H9 (cell line): ENCODE measurements around the gene DOK5. TPM values are rescaled to one million over a fixed set of nuclear protein-coding genes. Genes with fewer than 3 reads are reported as not detected.

Experiments
- DNase-seq: peaks from one replicate; pipeline ENCODE4 v3.0.0-alpha.2; 2017
- H2AFZ ChIP-seq: one replicate; pipeline ENCODE4 v1.6.1; 2013; ENCODE audit warnings: mild to moderate bottlenecking, low read length, control low read depth, moderate library complexity
- H2AK5ac ChIP-seq: 2 replicates; pipeline ENCODE4 v1.6.1; 2013; ENCODE audit warnings: low read length, control low read depth, mixed read lengths; ENCODE audit not compliant: insufficient read length
- H2BK120ac ChIP-seq: one replicate; pipeline ENCODE4 v1.6.1; 2013; ENCODE audit warnings: low read depth, mild to moderate bottlenecking, low read length, control low read depth, inconsistent platforms; ENCODE audit not compliant: poor library complexity, severe bottlenecking
- H2BK12ac ChIP-seq: 2 replicates; pipeline ENCODE4 v1.6.1; 2013; ENCODE audit warnings: low read length, control low read depth, mixed read lengths, low read depth; ENCODE audit not compliant: insufficient read length
- H2BK15ac ChIP-seq: 2 replicates; pipeline ENCODE4 v1.6.1; 2013; ENCODE audit warnings: low read depth, low read length, control low read depth
- H2BK20ac ChIP-seq: one replicate; pipeline ENCODE4 v1.6.1; 2013; ENCODE audit warnings: low read depth, mild to moderate bottlenecking, low read length, control low read depth, inconsistent platforms; ENCODE audit not compliant: poor library complexity, severe bottlenecking
- H2BK5ac ChIP-seq: 2 replicates; pipeline ENCODE4 v1.6.1; 2013; ENCODE audit warnings: low read length, control low read depth, mixed read lengths; ENCODE audit not compliant: insufficient read length
- H3K14ac ChIP-seq: 2 replicates; pipeline ENCODE4 v1.6.1; 2013; ENCODE audit warnings: low read length, control low read depth; ENCODE audit not compliant: insufficient read depth
- H3K18ac ChIP-seq: 2 replicates; pipeline ENCODE4 v1.6.1; 2013; ENCODE audit warnings: low read depth, mild to moderate bottlenecking, mixed read lengths, low read length, control low read depth; ENCODE audit not compliant: insufficient read length
- H3K23ac ChIP-seq: 2 replicates; pipeline ENCODE4 v1.6.1; 2013; ENCODE audit warnings: low read length, control low read depth, mixed read lengths, low read depth; ENCODE audit not compliant: insufficient read length
- H3K23me2 ChIP-seq: 2 replicates; pipeline ENCODE4 v1.6.1; 2013; ENCODE audit warnings: low read depth, mild to moderate bottlenecking, mixed read lengths, low read length, control low read depth; ENCODE audit not compliant: insufficient read length, poor library complexity, severe bottlenecking
- H3K27ac ChIP-seq: 2 replicates; pipeline ENCODE4 v1.5.1; 2013; ENCODE audit warnings: low read length, control low read depth, mixed read lengths, low read depth; ENCODE audit not compliant: insufficient read length
- H3K27me3 ChIP-seq: 2 replicates; pipeline ENCODE4 v1.6.1; 2013; ENCODE audit warnings: low read length, control low read depth, inconsistent platforms; ENCODE audit not compliant: insufficient read depth
- H3K4ac ChIP-seq: 2 replicates; pipeline ENCODE4 v1.6.1; 2013; ENCODE audit warnings: low read depth, mild to moderate bottlenecking, control low read depth, inconsistent platforms, low read length, moderate library complexity
- H3K4me1 ChIP-seq: 2 replicates; pipeline ENCODE4 v1.6.1; 2013; ENCODE audit warnings: low read length, control low read depth, inconsistent platforms; ENCODE audit not compliant: insufficient read depth
- H3K4me2 ChIP-seq: 2 replicates; pipeline ENCODE4 v1.6.1; 2013; ENCODE audit warnings: low read length, control low read depth, mixed read lengths; ENCODE audit not compliant: insufficient read length, insufficient read depth
- H3K56ac ChIP-seq: 2 replicates; pipeline ENCODE4 v1.6.1; 2013; ENCODE audit warnings: low read depth, mild to moderate bottlenecking, mixed read lengths, low read length, control low read depth; ENCODE audit not compliant: insufficient read length
- H3K79me1 ChIP-seq: 2 replicates; pipeline ENCODE4 v1.6.1; 2013; ENCODE audit warnings: low read depth, mild to moderate bottlenecking, moderate library complexity, low read length, control low read depth, inconsistent platforms; ENCODE audit not compliant: insufficient read depth, poor library complexity, severe bottlenecking
- H3K79me2 ChIP-seq: 2 replicates; pipeline ENCODE4 v1.6.1; 2013; ENCODE audit warnings: low read length, control low read depth, inconsistent platforms; ENCODE audit not compliant: insufficient read depth
- H3K9ac ChIP-seq: 2 replicates; pipeline ENCODE4 v1.6.1; 2013; ENCODE audit warnings: low read length, control low read depth, mixed read lengths; ENCODE audit not compliant: insufficient read length; ENCODE audit errors: extremely low read depth
- H3K9me3 ChIP-seq: one replicate; pipeline ENCODE4 v1.6.1; 2013; ENCODE audit warnings: low read depth, low read length, inconsistent platforms; ENCODE audit not compliant: control insufficient read depth
- H3T11ph ChIP-seq: one replicate; pipeline ENCODE4 v1.6.1; 2013; ENCODE audit warnings: mild to moderate bottlenecking, low read length, control low read depth, inconsistent platforms
- H4K20me1 ChIP-seq: one replicate; pipeline ENCODE4 v1.6.1; 2013; ENCODE audit not compliant: control insufficient read depth, insufficient read length, insufficient read depth
- H4K5ac ChIP-seq: 2 replicates; pipeline ENCODE4 v1.6.1; 2013; ENCODE audit warnings: low read depth, mild to moderate bottlenecking, mixed read lengths, low read length, control low read depth; ENCODE audit not compliant: insufficient read length
- H4K8ac ChIP-seq: replicated peaks from 2 replicates; pipeline ENCODE4 v1.6.1; 2013; ENCODE audit warnings: low read length, control low read depth, mixed read lengths, low read depth; ENCODE audit not compliant: insufficient read length
- H4K91ac ChIP-seq: 2 replicates; pipeline ENCODE4 v1.6.1; 2013; ENCODE audit warnings: low read depth, mild to moderate bottlenecking, moderate library complexity, mixed read lengths, low read length, control low read depth; ENCODE audit not compliant: insufficient read length
- H3K27ac Mint-ChIP-seq, 3 experiments: 2 replicates in 2 of 3; 3 replicates in 1 of 3; pipeline ENCODE4 v1.8.0; 2020 to 2021; ENCODE audit warnings: mixed read lengths in 3 of 3, mild to moderate bottlenecking in 1 of 3, moderate library complexity in 1 of 3
- H3K27me3 Mint-ChIP-seq: 2 replicates; pipeline ENCODE4 v1.8.0; 2021; ENCODE audit warnings: low read depth, mild to moderate bottlenecking, moderate library complexity, mixed read lengths
- H3K36me3 Mint-ChIP-seq, 3 experiments: 2 replicates in 2 of 3; 3 replicates in 1 of 3; pipeline ENCODE4 v1.8.0; 2020 to 2021; ENCODE audit warnings: low read depth in 3 of 3, mixed read lengths in 3 of 3; ENCODE audit not compliant: insufficient read depth in 1 of 3
- H3K4me1 Mint-ChIP-seq, 2 experiments: 2 replicates each; pipeline ENCODE4 v1.8.0; 2020; ENCODE audit warnings: mixed read lengths in 2 of 2
- H3K4me3 Mint-ChIP-seq, 2 experiments: 2 replicates in 1 of 2; 3 replicates in 1 of 2; pipeline ENCODE4 v1.8.0; 2020 to 2021; ENCODE audit warnings: mild to moderate bottlenecking in 2 of 2, mixed read lengths in 2 of 2, moderate library complexity in 1 of 2
- H3K9me3 Mint-ChIP-seq, 2 experiments: 2 replicates in 1 of 2; 3 replicates in 1 of 2; pipeline ENCODE4 v1.8.0; 2020; ENCODE audit warnings: mild to moderate bottlenecking in 2 of 2, mixed read lengths in 2 of 2, moderate library complexity in 1 of 2
- CTCF ChIP-seq: fragments of 200-600 bp; sonication (generic); conservative IDR thresholded peaks from 3 replicates; pipeline ENCODE4 v1.8.0; 2021; ENCODE audit warnings: antibody characterized with exemption, mild to moderate bottlenecking
- total RNA-seq: library from RNA; stranded (reverse); gene quantifications from 2 replicates; pipeline ENCODE4 v1.2.1, GENCODE V29; 2021

DOK5 gene
- total RNA-seq, 1 experiment from 2014 or later: 4.5 TPM

- H3K36me3 Mint-ChIP-seq: peaks cover 0 to 6% (median 0%) of the 10 kb centered on the region in 3 experiments; a peak in 1 of 7 replicates
- Histone ChIP-seq H3K27ac (no peak overlapping the region), H3K4me1 (no peaks in the 10 kb centered on the region), H3K14ac (no peak overlapping the region), H3K9ac (no peak overlapping the region), H3K23me2 (no peaks in the 10 kb centered on the region), H2BK5ac (no peak overlapping the region), H4K8ac (no peak overlapping the region), H3K4me2 (no peak overlapping the region), H3K18ac (no peak overlapping the region), H3T11ph (no peak overlapping the region), H4K91ac (no peak overlapping the region), H3K79me1 (no peaks in the 10 kb centered on the region), H2BK12ac (no peak overlapping the region), H3K79me2 (no peaks in the 10 kb centered on the region), H2BK15ac (no peak overlapping the region), H2BK120ac (no peak overlapping the region), H2AK5ac (no peak overlapping the region), H2BK20ac (no peak overlapping the region), H4K5ac (no peak overlapping the region), H3K56ac (no peak overlapping the region), H2AFZ (no peak overlapping the region), H3K9me3 (no peaks in the 10 kb centered on the region), H3K23ac (no peak overlapping the region), H3K4ac (no peak overlapping the region), H4K20me1 (no peaks in the 10 kb centered on the region), H3K27me3 (no peaks in the 10 kb centered on the region)
- no peaks in the 10 kb centered on the region; the same call in 1 of the 2 replicates for H3K27me3 Mint-ChIP-seq
- no peaks in the 10 kb centered on the region for H3K4me1 Mint-ChIP-seq
- no peak for TF ChIP-seq CTCF
- H3K9me3 Mint-ChIP-seq: no peaks in the 10 kb centered on the region; a peak in 1 of 5 replicates
- no peak overlapping the region for H3K27ac Mint-ChIP-seq
- DNase-seq: no peak
- no peak overlapping the region for H3K4me3 Mint-ChIP-seq
These were observed 115.5 kb downstream of the DOK5 start for GRCh38 chr20:54590856-54591255.
